ENCODE measurements around the gene HSFX1.

Gene HSFX1

DNA sequence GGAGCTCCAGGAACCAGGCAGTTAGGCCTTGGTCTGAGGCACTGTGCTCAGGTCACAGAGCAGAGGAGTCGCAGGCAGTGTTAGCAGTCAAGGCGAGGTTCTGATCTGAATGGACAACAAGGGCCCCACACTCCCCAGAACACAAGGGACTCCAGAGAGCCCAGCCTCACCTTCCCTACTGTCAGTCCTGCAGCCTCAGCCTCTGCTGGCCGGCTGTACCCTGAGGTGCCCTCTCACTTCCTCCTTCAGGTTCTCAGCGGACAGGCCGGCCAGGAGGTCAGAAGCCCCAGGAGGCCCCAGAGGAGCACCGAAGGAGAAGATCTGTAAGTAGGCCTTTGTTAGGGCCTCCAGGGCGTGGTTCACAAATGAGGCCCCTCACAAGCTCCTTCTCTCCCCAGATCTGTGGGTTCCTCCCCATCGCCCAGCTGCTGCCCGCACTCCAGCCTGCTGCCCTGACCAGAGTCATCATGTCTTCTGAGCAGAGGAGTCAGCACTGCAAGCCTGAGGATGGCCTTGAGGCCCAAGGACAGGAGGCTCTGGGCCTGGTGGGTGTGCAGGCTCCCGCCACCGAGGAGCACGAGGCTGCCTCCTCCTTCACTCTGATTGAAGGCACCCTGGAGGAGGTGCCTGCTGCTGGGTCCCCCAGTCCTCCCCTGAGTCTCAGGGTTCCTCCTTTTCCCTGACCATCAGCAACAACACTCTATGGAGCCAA lies 34.0 kb downstream of the HSFX1 start:
- DNase-seq: no peak

GRCh38 chrX:149818652-149819051 lies 44.8 kb downstream of the HSFX1 start:
- DNase-seq: no peak

DNA sequence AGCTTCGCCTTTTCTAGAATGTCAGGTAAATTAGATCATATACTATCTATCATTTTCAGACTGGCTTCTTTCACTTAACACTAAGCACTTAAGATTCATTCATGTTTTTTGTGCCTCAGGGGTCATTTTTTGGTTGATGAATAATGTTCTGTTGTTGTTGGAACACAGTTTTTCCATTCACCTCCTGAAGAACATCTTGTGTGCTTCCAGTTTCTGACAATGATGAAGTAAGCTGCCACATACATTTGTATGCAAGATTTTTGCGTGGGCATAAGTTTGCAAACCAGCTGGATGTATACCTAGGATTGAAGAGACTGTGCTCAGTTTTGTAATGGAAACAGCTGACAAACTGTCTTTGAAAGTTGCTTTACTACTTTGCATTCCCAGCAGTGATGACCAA lies 45.5 kb downstream of the HSFX1 start:
- no peak for DNase-seq

GRCh38 chrX:149825424-149825823 lies 51.6 kb downstream of the HSFX1 start:
- peak; percentile 19 for DNase-seq
